HG02938 (cell line): ENCODE results near the gene NCL.
"Not testable (repeated sequence)": the region's sequence is repeated elsewhere in the genome, so short reads cannot be mapped to it uniquely, and the experiment has no call there.

Experiments used
- ATAC-seq: cut with Tn5 transposase; IDR thresholded peaks from one replicate; pipeline ENCODE4 v1.9.1; 2021; ENCODE audit warnings: mild to moderate bottlenecking, moderate library complexity; ENCODE audit not compliant: unreplicated experiment

NCL gene

DNA sequence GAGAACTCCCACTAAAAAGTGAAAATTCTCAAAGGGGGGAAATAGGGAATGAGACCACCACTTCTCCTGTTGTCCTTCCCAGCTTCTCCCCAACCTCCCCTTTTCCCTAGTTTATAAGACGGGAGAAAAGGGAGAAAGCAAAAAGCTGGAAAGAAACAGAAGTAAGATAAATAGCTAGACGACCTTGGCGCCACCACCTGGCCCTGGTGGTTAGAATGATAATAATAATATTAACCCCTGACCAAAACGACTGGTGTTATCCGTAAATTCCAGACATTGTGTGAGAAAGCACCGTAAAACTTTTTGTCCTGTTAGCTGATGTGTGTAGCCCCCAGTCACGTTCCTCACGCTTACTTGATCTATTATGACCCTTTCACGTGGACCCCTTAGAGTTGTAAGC is 56.0 kb downstream of the NCL start:
- ATAC-seq, result not testable (repeated sequence)

DNA sequence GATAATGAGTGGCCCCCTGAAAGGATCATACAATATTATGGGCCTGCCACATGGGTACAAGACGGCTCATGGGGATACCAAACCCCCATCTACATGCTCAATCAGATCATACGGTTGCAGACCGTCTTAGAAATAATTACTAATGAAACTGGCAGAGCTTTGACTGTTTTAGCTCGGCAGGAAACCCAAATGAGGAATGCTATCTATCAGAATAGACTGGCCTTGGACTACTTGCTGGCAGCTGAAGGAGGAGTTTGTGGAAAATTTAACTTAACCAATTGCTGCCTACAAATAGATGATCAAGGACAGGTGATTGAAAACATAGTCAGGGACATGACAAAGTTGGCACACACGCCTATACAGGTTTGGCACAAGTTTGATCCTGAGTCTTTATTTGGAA is 56.6 kb downstream of the NCL start:
- ATAC-seq, result not testable (repeated sequence)

DNA sequence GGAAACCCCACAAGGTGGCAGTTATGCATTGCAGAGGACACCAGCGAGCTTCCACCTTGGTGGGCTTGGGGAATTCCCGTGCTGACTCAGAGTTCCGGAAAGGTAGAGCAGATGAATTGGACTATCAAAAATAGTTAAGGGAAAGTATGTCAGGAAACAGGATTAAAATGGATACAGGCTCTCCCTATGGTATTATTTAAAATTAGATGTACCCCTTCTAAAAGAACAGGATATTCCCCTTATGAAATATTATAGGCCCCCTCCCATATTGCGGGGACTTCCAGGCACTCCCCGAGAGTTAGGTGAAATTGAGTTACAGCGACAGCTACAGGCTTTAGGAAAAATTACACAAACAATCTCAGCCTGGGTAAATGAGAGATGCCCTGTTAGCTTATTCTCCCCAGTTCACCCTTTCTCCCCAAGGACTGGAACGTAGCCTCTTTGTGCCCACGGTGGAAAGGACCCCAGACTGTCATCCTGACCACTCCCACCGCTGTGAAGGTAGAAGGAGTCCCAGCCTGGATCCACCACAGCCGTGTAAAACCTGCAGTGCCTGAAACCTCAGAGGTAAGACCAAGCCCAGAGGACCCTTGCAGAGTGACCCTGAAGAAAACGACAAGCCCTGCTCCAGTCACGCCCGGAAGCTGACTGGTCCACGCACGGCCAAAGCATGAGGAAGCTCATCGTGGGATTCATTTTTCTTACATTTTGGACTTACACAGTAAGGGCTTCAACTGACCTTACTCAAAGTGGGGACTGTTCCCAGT is 58.5 kb downstream of the NCL start:
- not testable (repeated sequence) for ATAC-seq

DNA sequence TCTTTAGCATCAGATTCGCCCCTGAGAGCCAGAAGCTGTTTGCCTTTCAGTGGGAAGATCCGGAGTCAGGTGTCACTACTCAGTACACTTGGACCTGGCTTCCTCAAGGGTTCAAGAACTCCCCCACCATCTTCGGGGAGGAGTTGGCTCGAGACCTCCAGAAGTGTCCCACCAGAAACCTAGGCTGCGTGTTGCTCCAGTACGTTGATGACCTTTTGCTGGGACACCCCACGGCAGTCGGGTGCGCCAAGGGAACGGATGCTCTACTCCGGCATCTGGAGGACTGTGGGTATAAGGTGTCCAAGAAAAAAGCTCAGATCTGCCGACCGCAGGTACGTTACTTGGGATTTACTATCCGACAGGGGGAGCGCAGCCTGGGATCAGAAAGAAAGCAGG is 60.1 kb downstream of the NCL start:
- ATAC-seq, result not testable (repeated sequence)
